Measurements from ENCODE around the gene EZR.

Gene EZR

GRCh38 chr6:158766621-158767455 lies 52.3 kb downstream of the EZR start:
- H3K27ac ChIP-seq, result no peak overlapping the region
- no peak for DNase-seq (ENCODE audit: low read depth, low spot score)

GRCh38 chr6:158765499-158766068 lies 53.6 kb downstream of the EZR start:
- H3K27ac ChIP-seq, result no peak overlapping the region
- DNase-seq (ENCODE audit: low read depth, low spot score), result no peak

GRCh38 chr6:158764926-158765325 lies 54.2 kb downstream of the EZR start:
- DNase-seq (ENCODE audit: low read depth, low spot score), result no peak
- H3K27ac ChIP-seq, result no peak overlapping the region

GRCh38 chr6:158764183-158764849 lies 54.9 kb downstream of the EZR start:
- H3K27ac ChIP-seq, result peak overlapping the region; percentile 16
- no peak for DNase-seq (ENCODE audit: low read depth, low spot score)

GRCh38 chr6:158763434-158764182 lies 55.6 kb downstream of the EZR start:
- DNase-seq (ENCODE audit: low read depth, low spot score), result no peak
- H3K27ac ChIP-seq, result peak overlapping the region; percentile 16

- H3K27ac ChIP-seq, result peak overlapping the region; percentile 16
- DNase-seq (ENCODE audit: low read depth, low spot score), result no peak
Observed at GRCh38 chr6:158762787-158763433, 56.3 kb downstream of the EZR start.

- H3K27ac ChIP-seq, result no peak overlapping the region
- no peak for DNase-seq (ENCODE audit: low read depth, low spot score)
Observed at GRCh38 chr6:158761746-158762145, 57.4 kb downstream of the EZR start.

- no peak for DNase-seq (ENCODE audit: low read depth, low spot score)
- H3K27ac ChIP-seq, result no peak overlapping the region
Observed at GRCh38 chr6:158760618-158761250, 58.4 kb downstream of the EZR start.

- no peak overlapping the region for H3K27ac ChIP-seq
- DNase-seq (ENCODE audit: low read depth, low spot score), result no peak
Observed at GRCh38 chr6:158759966-158760617, 59.1 kb downstream of the EZR start.

- no peak for DNase-seq (ENCODE audit: low read depth, low spot score)
- no peak overlapping the region for H3K27ac ChIP-seq
Observed at GRCh38 chr6:158758941-158759479, 60.2 kb downstream of the EZR start.

GRCh38 chr6:158758451-158758860 lies 60.7 kb downstream of the EZR start:
- no peak for DNase-seq (ENCODE audit: low read depth, low spot score)
- no peak overlapping the region for H3K27ac ChIP-seq

GRCh38 chr6:158757753-158758090 lies 61.4 kb downstream of the EZR start:
- DNase-seq (ENCODE audit: low read depth, low spot score), result no peak

GRCh38 chr6:158756977-158757752 lies 62.0 kb downstream of the EZR start:
- H3K27ac ChIP-seq, result no peak overlapping the region
- DNase-seq (ENCODE audit: low read depth, low spot score), result no peak

More at GRCh38 chr6:158757753-158758090, 61.4 kb downstream of the EZR start:
- H3K27ac ChIP-seq, result no peak overlapping the region

GRCh38 chr6:158756126-158756525 lies 63.0 kb downstream of the EZR start:
- no peak for DNase-seq (ENCODE audit: low read depth, low spot score)
- H3K27ac ChIP-seq, result no peak overlapping the region

GRCh38 chr6:158755636-158756035 lies 63.5 kb downstream of the EZR start:
- DNase-seq (ENCODE audit: low read depth, low spot score), result no peak
- H3K27ac ChIP-seq, result no peak overlapping the region

- no peak overlapping the region for H3K27ac ChIP-seq
- no peak for DNase-seq (ENCODE audit: low read depth, low spot score)
Observed at GRCh38 chr6:158754738-158755137, 64.4 kb downstream of the EZR start.

GRCh38 chr6:158753811-158754210 lies 65.4 kb downstream of the EZR start:
- DNase-seq (ENCODE audit: low read depth, low spot score), result no peak

GRCh38 chr6:158752613-158753012 lies 66.6 kb downstream of the EZR start:
- DNase-seq (ENCODE audit: low read depth, low spot score), result no peak
- no peak overlapping the region for H3K27ac ChIP-seq

More at GRCh38 chr6:158753811-158754210, 65.4 kb downstream of the EZR start:
- H3K27ac ChIP-seq, result no peak overlapping the region
